ENCODE data around the gene DCUN1D2.

- no peak for TF ChIP-seq POLR2A (IDR thresholded peaks at IDR 0.05)
- TF ChIP-seq CTCF (IDR thresholded peaks at IDR 0.05) = no peak
Observed at GRCh38 chr13:113451951-113452421, 38.5 kb downstream of the DCUN1D2 start.
